ENCODE results near the gene FCER1G.

FCER1G gene

GRCh38 chr1:161229896-161230295 lies 14.8 kb downstream of the FCER1G start:
- TF ChIP-seq CTCF (IDR thresholded peaks at IDR 0.05; ENCODE audit: low read length, missing control alignments) = no peak
- DNase-seq (ENCODE audit: low read depth) = peak; percentile 13
- H3K4me3 ChIP-seq (replicated peaks; ENCODE audit: low read depth, low read length) = no peak overlapping the region

- H3K4me3 ChIP-seq (replicated peaks; ENCODE audit: low read depth, low read length) = no peak overlapping the region
- no peak for TF ChIP-seq CTCF (IDR thresholded peaks at IDR 0.05; ENCODE audit: low read length, missing control alignments)
- DNase-seq (ENCODE audit: low read depth) = no peak
Observed at GRCh38 chr1:161230762-161231161, 15.7 kb downstream of the FCER1G start.

- H3K4me3 ChIP-seq (replicated peaks; ENCODE audit: low read depth, low read length) = no peak overlapping the region
- TF ChIP-seq CTCF (IDR thresholded peaks at IDR 0.05; ENCODE audit: low read length, missing control alignments) = no peak
- DNase-seq (ENCODE audit: low read depth) = no peak
Observed at GRCh38 chr1:161233102-161233501, 18.0 kb downstream of the FCER1G start.

GRCh38 chr1:161235957-161236775 lies 21.1 kb downstream of the FCER1G start:
- DNase-seq (ENCODE audit: low read depth) = no peak

GRCh38 chr1:161238039-161238473 lies 23.0 kb downstream of the FCER1G start, which contains the start of gene NR1I3:
Gene NR1I3 (minus strand): TSS chr1:161238203. CDS start chr1:161236565, 1,638 bp downstream.
- TF ChIP-seq CTCF (IDR thresholded peaks at IDR 0.05; ENCODE audit: low read length, missing control alignments) = no peak

More at GRCh38 chr1:161235957-161236775, 21.1 kb downstream of the FCER1G start:
- H3K4me3 ChIP-seq (replicated peaks; ENCODE audit: low read depth, low read length) = no peak overlapping the region
- no peak for TF ChIP-seq CTCF (IDR thresholded peaks at IDR 0.05; ENCODE audit: low read length, missing control alignments)

GRCh38 chr1:161241682-161242081 lies 26.6 kb downstream of the FCER1G start:
- DNase-seq (ENCODE audit: low read depth) = no peak
- H3K4me3 ChIP-seq (replicated peaks; ENCODE audit: low read depth, low read length) = no peak overlapping the region

More at GRCh38 chr1:161238039-161238473, 23.0 kb downstream of the FCER1G start, which contains the start of gene NR1I3:
- no peak for DNase-seq (ENCODE audit: low read depth)
- no peak within 1 kb of the TSS for H3K4me3 ChIP-seq (replicated peaks; ENCODE audit: low read depth, low read length)

More at GRCh38 chr1:161241682-161242081, 26.6 kb downstream of the FCER1G start:
- no peak for TF ChIP-seq CTCF (IDR thresholded peaks at IDR 0.05; ENCODE audit: low read length, missing control alignments)

Measured in fibroblast of pulmonary artery (primary cell).